Endodermal cell (in vitro differentiated cells): ENCODE results near the gene LSAMP. TPM values are rescaled to one million over a fixed set of nuclear protein-coding genes. Genes with fewer than 3 reads are reported as not detected.

Experiments used
- DNase-seq: peaks from one replicate; pipeline ENCODE4 v3.0.0-alpha.2; 2017
- H3K27ac ChIP-seq: 2 replicates; pipeline ENCODE4 v1.5.1; 2013; ENCODE audit warnings: mild to moderate bottlenecking, low read depth, low read length, moderate library complexity
- H3K27me3 ChIP-seq: 2 replicates; pipeline ENCODE4 v1.6.1; 2013; ENCODE audit warnings: mild to moderate bottlenecking, low read length, moderate library complexity; ENCODE audit not compliant: insufficient read depth, control insufficient read depth, poor library complexity, severe bottlenecking
- H3K36me3 ChIP-seq: 2 replicates; pipeline ENCODE4 v1.7.0; 2013; ENCODE audit warnings: mild to moderate bottlenecking, low read length, moderate library complexity; ENCODE audit not compliant: control insufficient read depth, insufficient read depth
- H3K4me1 ChIP-seq: one replicate; pipeline ENCODE4 v1.7.0; 2013; ENCODE audit warnings: low read length; ENCODE audit not compliant: control insufficient read depth, insufficient read depth
- H3K4me3 ChIP-seq: 2 replicates; pipeline ENCODE4 v1.5.1; 2013; ENCODE audit warnings: mild to moderate bottlenecking, low read length, moderate library complexity
- H3K9ac ChIP-seq: 2 replicates; pipeline ENCODE4 v1.6.1; 2013; ENCODE audit warnings: mild to moderate bottlenecking, low read length, moderate library complexity; ENCODE audit not compliant: poor library complexity, severe bottlenecking; ENCODE audit errors: extremely low read depth
- H3K9me3 ChIP-seq: 2 replicates; pipeline ENCODE4 v1.6.1; 2013; ENCODE audit warnings: mild to moderate bottlenecking, low read length, moderate library complexity; ENCODE audit not compliant: control insufficient read depth
- H3K27ac Mint-ChIP-seq: 2 replicates; pipeline ENCODE4 v1.8.0; 2020; ENCODE audit warnings: mixed read lengths
- H3K27me3 Mint-ChIP-seq: 2 replicates; pipeline ENCODE4 v1.8.0; 2021; ENCODE audit warnings: mild to moderate bottlenecking, mixed read lengths; ENCODE audit not compliant: insufficient read depth
- H3K36me3 Mint-ChIP-seq: 2 replicates; pipeline ENCODE4 v1.8.0; 2020; ENCODE audit warnings: low read depth, mixed read lengths
- H3K4me1 Mint-ChIP-seq: 2 replicates; pipeline ENCODE4 v1.8.0; 2020; ENCODE audit warnings: mixed read lengths
- H3K4me3 Mint-ChIP-seq: 2 replicates; pipeline ENCODE4 v1.8.0; 2020; ENCODE audit warnings: mild to moderate bottlenecking, moderate library complexity, mixed read lengths
- H3K9me3 Mint-ChIP-seq: 2 replicates; pipeline ENCODE4 v1.8.0; 2020; ENCODE audit warnings: mild to moderate bottlenecking, mixed read lengths
- CTCF ChIP-seq: fragments of 200-600 bp; sonication (generic); conservative IDR thresholded peaks from 2 replicates; pipeline ENCODE4 v1.5.0; 2021; ENCODE audit warnings: antibody characterized with exemption, mild to moderate bottlenecking
- WGBS, 2 experiments: methylation state at CpG; one replicate each; pipeline versions ENCODE4 v1.1.5 to v1.1.7; 2013; ENCODE audit warnings: missing lambda C conversion rate in 2 of 2, mixed read lengths in 1 of 2; ENCODE audit not compliant: insufficient coverage in 1 of 2, insufficient read length in 1 of 2; 5-methylcytosine and 5-hydroxymethylcytosine counted together
- total RNA-seq, 2 donors: library from RNA; stranded (reverse); fragmentation: NEBNext Ultra II Directional in 1 of 2; extraction: Animal tissue kit (Norgen Biotek cat#: 25700) in 1 of 2; gene quantifications; 2 replicates in 1 of 2; 3 replicates in 1 of 2; pipeline ENCODE4 v1.2.1, GENCODE V29; 2021

LSAMP gene
- total RNA-seq, 2 donors from 2014 or later = 4.4 to 10.2 TPM

DNA sequence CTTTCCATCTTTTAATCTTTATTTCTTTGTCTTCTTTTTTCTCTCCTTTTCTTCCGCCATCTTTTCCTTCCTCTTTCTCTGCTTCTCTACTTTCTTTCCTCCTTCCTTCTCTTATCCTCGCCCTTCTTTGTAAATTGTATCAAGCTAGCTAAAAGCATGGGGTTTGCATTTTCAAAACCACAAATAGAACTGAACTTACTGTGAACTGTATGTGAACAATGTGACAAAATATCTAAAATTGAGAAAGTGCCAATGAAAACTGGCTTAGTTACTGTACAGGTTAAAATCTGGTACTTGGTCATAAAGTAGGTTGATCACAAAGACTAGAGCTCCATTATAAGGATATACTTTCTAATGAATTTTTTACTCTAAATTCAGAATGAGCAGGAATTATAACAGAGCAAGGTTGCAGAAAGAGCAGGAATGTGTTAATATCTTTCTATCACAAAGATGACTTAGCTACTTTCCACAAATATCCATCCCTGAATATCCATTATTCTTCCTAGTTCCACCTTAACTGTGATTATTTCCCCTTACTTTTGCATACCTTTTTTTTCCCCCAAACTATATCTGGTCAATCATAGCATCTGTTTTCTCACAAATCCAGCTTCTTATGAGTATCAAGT lies 122.4 kb downstream of the LSAMP start:
- 89 to 100% methylated on average over 1 to 2 of the region's 2 CpGs for WGBS, 2 experiments
- H3K9ac ChIP-seq = no peak overlapping the region
- H3K4me1 ChIP-seq = no peaks in the 10 kb centered on the region
- DNase-seq = no peak
- Mint-ChIP-seq H3K4me1 (no peaks in the 10 kb centered on the region), H3K4me3 (no peak overlapping the region), H3K27ac (no peak overlapping the region), H3K36me3 (no peaks in the 10 kb centered on the region), H3K27me3 (no peaks in the 10 kb centered on the region), H3K9me3 (no peaks in the 10 kb centered on the region)
- no peak for TF ChIP-seq CTCF
- no peaks in the 10 kb centered on the region for H3K9me3 ChIP-seq
- no peak overlapping the region for H3K27ac ChIP-seq
- no peak overlapping the region for H3K4me3 ChIP-seq
- no peaks in the 10 kb centered on the region for H3K27me3 ChIP-seq
- H3K36me3 ChIP-seq = no peaks in the 10 kb centered on the region

DNA sequence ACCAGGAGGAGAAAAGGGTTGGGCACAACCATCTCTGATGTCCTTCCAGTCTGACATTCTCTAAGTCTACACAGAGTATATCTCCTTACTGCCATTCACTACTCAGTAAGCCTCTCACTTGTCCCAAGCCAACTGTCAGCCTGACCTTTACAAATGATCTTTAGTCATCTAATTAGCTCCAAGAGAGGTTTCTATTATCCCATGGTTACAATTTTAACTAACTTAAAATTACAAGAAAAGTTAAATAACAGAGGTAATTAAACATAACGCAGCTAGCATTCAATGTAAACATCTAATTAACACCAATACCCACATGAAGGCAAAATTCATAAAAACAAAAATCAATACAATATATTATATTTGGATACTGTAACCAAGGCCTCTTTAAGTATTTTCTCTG lies 126.9 kb downstream of the LSAMP start:
- Histone ChIP-seq H3K27ac (no peak overlapping the region), H3K36me3 (no peaks in the 10 kb centered on the region), H3K9ac (no peak overlapping the region), H3K4me1 (no peaks in the 10 kb centered on the region), H3K27me3 (no peaks in the 10 kb centered on the region), H3K4me3 (no peak overlapping the region), H3K9me3 (no peaks in the 10 kb centered on the region)
- Mint-ChIP-seq H3K27ac (no peak overlapping the region), H3K36me3 (no peaks in the 10 kb centered on the region), H3K27me3 (no peaks in the 10 kb centered on the region), H3K4me3 (no peak overlapping the region), H3K4me1 (no peaks in the 10 kb centered on the region), H3K9me3 (no peaks in the 10 kb centered on the region)
- 73% methylated on average over 1 of the region's 1 CpG; no CpG with 5 or more reads in 1 of the 2 experiments for WGBS, 2 experiments
- no peak for TF ChIP-seq CTCF
- DNase-seq = no peak

GRCh38 chr3:116316771-116317170 lies 128.5 kb downstream of the LSAMP start:
- no peaks in the 10 kb centered on the region for H3K9me3 Mint-ChIP-seq
- TF ChIP-seq CTCF = no peak
- H3K4me3 Mint-ChIP-seq = no peak overlapping the region

More at GRCh38 chr3:116316771-116317170, 128.5 kb downstream of the LSAMP start:
- Mint-ChIP-seq H3K27me3 (no peaks in the 10 kb centered on the region), H3K36me3 (no peaks in the 10 kb centered on the region), H3K4me1 (no peaks in the 10 kb centered on the region), H3K27ac (no peak overlapping the region)
- no peaks in the 10 kb centered on the region for H3K9me3 ChIP-seq
- no peaks in the 10 kb centered on the region for H3K27me3 ChIP-seq
- H3K27ac ChIP-seq = no peak overlapping the region
- no peaks in the 10 kb centered on the region for H3K4me1 ChIP-seq
- no peak overlapping the region for H3K4me3 ChIP-seq
- no peaks in the 10 kb centered on the region for H3K36me3 ChIP-seq
- WGBS, 2 experiments = 94 to 95% methylated on average over 3 of the region's 3 CpGs
- H3K9ac ChIP-seq = no peak overlapping the region
- DNase-seq = no peak
